Measurements from ENCODE around the gene SLC9A1.

DNA sequence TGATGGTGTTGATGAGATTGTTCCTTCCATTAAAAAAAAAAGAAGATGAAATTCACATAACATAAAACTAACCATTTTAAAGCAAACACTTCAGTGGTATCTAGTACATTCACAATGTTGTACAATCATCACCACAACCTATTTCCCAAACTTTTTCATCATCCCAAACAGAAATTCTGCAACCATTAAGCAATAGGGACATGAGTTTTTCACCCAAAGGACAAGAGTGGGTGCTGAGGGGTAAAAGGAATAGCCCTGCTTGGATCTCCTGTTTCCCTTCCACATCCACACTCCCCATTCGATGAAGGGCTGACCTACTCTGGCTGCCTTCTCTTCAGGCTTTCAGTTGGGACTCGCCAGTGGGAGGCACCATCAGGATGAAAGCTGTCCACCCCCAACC is 59.3 kb downstream of the SLC9A1 start:
- no peak for TF ChIP-seq EZH2 (IDR thresholded peaks at IDR 0.05; ENCODE audit: borderline replicate concordance, low read depth, low read length, severe bottlenecking)
- TF ChIP-seq, protein P1, sequence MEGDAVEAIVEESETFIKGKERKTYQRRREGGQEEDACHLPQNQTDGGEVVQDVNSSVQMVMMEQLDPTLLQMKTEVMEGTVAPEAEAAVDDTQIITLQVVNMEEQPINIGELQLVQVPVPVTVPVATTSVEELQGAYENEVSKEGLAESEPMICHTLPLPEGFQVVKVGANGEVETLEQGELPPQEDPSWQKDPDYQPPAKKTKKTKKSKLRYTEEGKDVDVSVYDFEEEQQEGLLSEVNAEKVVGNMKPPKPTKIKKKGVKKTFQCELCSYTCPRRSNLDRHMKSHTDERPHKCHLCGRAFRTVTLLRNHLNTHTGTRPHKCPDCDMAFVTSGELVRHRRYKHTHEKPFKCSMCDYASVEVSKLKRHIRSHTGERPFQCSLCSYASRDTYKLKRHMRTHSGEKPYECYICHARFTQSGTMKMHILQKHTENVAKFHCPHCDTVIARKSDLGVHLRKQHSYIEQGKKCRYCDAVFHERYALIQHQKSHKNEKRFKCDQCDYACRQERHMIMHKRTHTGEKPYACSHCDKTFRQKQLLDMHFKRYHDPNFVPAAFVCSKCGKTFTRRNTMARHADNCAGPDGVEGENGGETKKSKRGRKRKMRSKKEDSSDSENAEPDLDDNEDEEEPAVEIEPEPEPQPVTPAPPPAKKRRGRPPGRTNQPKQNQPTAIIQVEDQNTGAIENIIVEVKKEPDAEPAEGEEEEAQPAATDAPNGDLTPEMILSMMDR (IDR thresholded peaks at IDR 0.05; ENCODE audit: borderline replicate concordance, extremely low read depth, low read length, poor library complexity, severe bottlenecking): no peak

Measured in DND-41 (cell line).